GM21717 (cell line): ENCODE measurements around the gene ROR2.
"Not testable (repeated sequence)": the region's sequence is repeated elsewhere in the genome, so short reads cannot be mapped to it uniquely, and the experiment has no call there.

Source experiments
- ATAC-seq: cut with Tn5 transposase; IDR thresholded peaks from one replicate; pipeline ENCODE4 v1.9.1; 2021; ENCODE audit warnings: mild to moderate bottlenecking, moderate library complexity; ENCODE audit not compliant: unreplicated experiment

Gene ROR2

DNA sequence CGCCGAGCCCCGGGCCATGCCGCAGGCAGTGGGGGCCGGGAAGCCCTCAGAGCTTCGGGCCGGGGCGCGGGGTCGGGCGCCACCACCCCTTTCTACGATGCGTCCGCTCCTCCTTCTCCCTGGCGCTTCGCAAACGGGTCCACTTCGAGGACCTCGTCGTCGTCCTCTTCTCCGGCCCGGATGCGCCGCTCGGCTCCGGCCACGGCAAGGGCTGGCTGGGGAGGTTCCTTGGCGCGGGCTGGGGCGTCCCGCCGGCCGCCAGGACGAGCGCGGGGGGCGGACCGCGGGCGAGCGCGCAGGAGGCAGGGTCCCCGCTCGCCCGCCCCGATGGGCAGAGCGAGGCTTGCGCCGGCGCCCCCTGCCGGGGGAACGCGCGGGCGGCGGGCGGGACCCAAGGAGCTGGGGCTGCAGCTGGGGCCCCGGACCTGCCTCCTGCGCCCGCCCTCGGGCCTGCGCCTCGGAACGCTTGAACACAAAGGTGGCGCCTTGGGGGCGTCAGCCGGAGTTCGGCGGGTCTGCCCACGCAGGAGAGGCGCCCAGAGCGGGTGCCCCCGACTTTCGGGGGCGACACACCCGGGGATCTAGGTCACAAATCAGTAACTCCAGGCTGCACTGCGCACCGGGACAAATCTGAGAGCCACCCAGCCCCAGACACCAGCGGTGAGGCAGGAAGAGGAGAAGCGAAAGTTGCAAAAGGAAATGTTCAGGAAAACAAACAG lies at the start of gene ROR2:
Gene ROR2 (minus strand): TSS at position 283 of the 719 bp plus-strand sequence.
- ATAC-seq, result no peak

GRCh38 chr9:91995000-91995655 lies 45.1 kb upstream of the ROR2 start:
- ATAC-seq, result no peak

DNA sequence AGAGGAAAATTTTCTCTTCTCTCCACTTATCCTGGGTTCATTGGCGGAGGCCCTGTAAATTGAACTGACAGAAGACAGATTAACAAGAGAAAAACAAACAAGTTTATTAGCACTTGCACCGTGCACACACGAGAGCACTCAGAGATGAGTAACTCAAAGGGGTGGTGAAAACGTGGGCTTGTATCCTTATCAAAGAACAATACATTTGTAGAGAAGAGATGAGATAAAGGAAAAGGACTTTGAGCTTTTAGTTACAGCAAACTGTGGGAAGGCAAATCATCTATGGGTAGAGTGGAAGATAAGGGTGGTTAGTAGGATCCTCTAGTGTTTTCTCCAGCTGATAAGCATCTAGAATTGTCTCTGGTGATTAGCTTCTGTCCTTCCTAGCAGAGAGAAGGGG lies 44.4 kb upstream of the ROR2 start:
- ATAC-seq, result no peak

DNA sequence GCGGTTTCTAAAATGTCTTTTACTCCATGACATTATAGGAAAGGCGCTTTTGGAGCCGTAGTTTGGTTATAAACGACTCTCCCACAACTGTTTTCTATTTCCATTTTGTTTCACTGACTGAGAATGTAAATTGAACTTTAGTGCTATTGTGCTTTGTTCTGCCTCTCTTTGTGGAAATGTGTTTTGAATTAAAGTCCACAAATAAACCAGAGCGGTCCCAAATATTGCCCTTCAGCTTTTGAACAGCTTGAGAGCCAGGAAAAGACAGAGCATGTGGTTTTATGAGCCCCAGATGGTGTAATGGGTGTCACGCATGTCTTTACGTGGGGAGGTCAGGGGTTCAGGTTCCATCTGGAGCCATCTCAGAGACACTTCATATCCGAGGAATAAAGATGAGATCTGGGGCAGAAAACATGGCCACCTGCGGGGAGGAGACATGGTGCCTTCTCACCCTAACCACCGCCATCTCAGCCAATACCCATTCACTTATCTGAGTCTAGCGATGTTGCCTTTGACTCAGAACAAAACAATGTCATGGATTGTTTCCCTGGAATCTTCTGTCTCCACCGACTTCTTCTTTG lies 42.5 kb upstream of the ROR2 start:
- ATAC-seq, result no peak

- no peak for ATAC-seq
These were observed 41.8 kb upstream of the ROR2 start for GRCh38 chr9:91991721-91992341.

- no peak for ATAC-seq
These were observed 36.2 kb upstream of the ROR2 start for GRCh38 chr9:91986248-91986647.

DNA sequence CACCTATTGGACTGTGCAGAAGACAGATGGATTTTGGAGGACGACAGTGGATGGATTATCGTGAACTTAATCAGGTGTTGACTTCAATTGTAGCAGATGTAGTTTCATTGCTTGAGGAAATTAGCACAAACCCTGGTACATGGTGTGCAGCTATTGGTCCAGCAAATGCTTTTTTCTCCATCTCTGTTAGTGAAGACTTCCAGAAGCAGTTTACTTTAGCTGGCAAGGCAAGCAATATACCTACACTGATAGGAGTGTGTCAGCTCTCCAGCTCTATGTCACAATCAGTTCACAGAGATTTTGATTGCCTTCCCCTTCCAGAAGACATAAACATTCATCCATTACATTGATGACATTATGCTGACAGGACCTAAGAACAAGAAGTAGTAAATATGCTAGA lies 35.7 kb upstream of the ROR2 start:
- no peak for ATAC-seq

DNA sequence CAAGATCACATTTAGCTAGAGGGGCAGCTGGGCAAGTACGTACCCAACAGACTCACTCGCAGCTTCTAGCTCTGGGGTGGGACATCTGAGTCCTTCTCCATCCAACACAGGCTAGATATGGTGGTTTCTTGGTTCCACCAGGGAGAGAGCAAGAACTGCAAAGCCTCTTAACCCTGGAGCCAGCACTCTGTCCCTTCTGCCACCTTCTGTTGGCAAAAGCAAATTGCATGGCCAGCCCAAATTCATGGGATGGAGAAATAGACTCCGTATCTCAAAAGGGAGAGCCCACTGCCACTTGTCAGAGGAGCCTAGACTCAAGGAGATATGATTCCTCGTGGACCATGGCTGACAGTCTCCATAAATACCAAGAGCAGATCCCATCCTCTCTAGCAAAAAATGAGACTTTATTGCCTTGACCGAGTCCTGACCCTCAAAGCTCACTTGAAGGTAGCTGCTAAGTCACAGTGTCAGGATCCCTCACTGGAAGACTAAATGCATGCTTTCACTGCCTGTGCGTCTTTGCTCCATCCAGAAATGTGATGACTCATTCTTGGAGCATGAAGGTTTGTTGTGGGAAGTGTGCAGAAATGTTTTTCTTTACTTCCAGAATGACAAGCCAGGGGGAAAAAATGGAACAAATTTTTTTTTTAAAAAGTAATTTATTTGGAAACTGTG lies 28.8 kb upstream of the ROR2 start:
- no peak for ATAC-seq

DNA sequence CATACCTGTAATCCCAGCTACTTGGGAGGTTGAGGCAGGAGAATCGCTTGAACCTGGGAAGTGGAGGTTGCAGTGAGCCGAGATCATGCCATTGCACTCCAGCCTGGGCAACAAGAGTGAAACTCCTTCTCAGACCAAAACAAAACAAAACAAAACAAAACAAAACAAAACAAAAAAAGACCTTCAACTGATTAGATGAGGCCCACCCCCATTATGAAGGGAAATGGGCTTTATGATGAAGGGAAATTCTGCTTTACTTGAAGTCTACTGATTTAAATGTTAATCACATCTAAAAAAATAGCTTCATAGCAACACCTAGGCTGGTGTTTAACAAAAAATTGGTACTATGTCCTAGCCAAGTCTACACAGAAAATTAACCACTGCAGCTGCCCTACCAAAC lies 25.2 kb upstream of the ROR2 start:
- ATAC-seq, result not testable (repeated sequence)

GRCh38 chr9:91972711-91973110 lies 22.7 kb upstream of the ROR2 start:
- ATAC-seq, result no peak

GRCh38 chr9:91972076-91972626 lies 22.1 kb upstream of the ROR2 start:
- ATAC-seq, result no peak

- no peak for ATAC-seq
These were observed 17.2 kb upstream of the ROR2 start for GRCh38 chr9:91967259-91967658.

DNA sequence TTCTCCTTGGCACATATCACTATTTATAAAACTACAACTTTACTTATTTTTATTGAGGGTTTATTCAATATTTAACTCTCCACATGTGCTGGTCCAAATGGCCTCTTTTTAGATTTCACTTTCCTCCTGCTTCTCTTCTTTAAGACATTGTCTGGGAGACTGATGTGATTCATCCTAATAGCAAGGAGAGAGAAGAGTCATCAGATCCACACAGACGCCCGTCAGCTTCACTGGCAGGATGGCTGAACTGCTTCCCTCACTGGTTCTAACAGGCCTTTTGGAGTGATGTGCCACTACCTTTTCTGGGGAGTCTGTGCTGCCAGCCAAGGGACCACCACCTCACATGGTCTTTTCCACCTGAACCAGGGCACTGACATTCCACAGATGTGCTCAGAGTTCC lies 16.5 kb upstream of the ROR2 start:
- no peak for ATAC-seq

GRCh38 chr9:91963711-91964240 lies 13.7 kb upstream of the ROR2 start:
- no peak for ATAC-seq

GRCh38 chr9:91960367-91960766 lies 10.3 kb upstream of the ROR2 start:
- no peak for ATAC-seq

- no peak for ATAC-seq
These were observed 8.1 kb upstream of the ROR2 start for GRCh38 chr9:91958174-91958573.

- ATAC-seq, result no peak
These were observed 4.9 kb upstream of the ROR2 start for GRCh38 chr9:91954841-91955471.

DNA sequence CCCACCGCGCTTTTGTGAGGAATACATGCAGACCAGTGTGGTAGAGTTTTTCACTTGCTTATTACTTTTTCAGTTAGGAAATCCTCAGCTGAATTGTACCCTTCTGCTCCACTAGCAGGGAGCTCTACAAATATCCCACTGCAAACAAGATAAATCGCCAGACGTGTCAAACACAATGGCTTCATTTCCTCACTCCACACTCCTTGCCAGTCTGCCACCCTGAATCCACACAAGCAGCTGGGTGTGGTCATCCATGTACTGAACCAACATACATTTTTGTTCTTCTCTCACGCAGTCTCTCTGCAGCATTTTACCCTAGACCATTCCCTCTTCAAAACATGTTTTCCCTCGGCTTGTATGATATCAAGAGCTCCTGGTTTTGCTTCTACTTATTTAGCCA lies 3.7 kb upstream of the ROR2 start:
- ATAC-seq, result no peak

DNA sequence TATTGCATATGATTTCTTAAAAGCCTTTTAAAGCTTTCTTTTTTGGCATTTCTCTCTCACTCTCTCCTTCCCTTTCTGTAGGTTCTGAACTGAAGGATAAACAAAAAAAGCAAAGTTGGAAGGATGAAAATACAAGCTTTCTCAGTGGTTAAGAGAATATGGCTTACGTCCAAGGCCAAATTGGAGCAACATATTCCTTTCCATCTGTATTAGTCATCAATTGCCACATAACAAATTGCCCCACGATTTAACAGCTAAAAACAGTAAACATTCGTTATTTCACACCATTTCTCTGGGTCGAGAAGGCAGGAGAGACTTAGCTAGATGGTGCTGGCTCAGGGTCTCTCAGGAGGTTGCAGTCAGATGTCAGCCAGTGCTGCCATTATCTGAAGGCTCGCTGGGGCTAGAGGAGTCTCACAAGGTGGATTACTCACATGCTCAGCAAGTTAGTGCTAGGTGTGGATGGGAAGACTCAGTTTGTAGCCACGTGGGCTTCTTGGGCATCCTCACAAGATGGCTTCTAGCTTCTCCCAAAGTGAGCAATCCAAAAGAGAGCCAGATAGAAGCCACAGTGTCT lies 2.0 kb upstream of the ROR2 start:
- ATAC-seq, result no peak

GRCh38 chr9:91949392-91949945 lies 559 bp downstream of the ROR2 start:
- ATAC-seq, result no peak
